ENCODE measurements around the gene SLC25A45. TPM values are rescaled to one million over a fixed set of nuclear protein-coding genes. Genes with fewer than 3 reads are reported as not detected.

Gene SLC25A45
- total and polyA plus RNA-seq, 12 donors = 3.1 to 12.2 (median 8.3) TPM

GRCh38 chr11:65425105-65425970, 42.9 kb upstream of the SLC25A45 start:
- Histone ChIP-seq H3K4me1 (peaks cover 14 to 57% (median 48%) of the 10 kb centered on the region in 9 donors), H3K36me3 (peaks cover 0 to 66% (median 30%) of the 10 kb centered on the region in 9 donors), H3K4me3 (peak overlapping the region; percentile 61 to 99 (median 90)), H3K27me3 (no peaks in the 10 kb centered on the region), H3K9me3 (no peaks in the 10 kb centered on the region), H3K27ac (peak overlapping the region; percentile 99 to 100 (median 100))
- 1 to 4% methylated on average over 9 of the region's 9 CpGs for WGBS, 2 donors
- DNase-seq (peak in 1 of 2 donors; percentile 48), ATAC-seq (no peak)
- intact Hi-C loops (cut with DNase I) = no loop called here
- peak in 2 of 9 donors; percentile 14 to 17 for TF ChIP-seq CTCF (IDR thresholded peaks at IDR 0.05)

- Histone ChIP-seq H3K36me3 (peaks cover 0 to 57% (median 27%) of the 10 kb centered on the region in 9 donors), H3K27me3 (no peaks in the 10 kb centered on the region), H3K4me1 (peaks cover 17 to 57% (median 48%) of the 10 kb centered on the region in 9 donors), H3K4me3 (peak overlapping the region; percentile 61 to 99 (median 90)), H3K9me3 (no peaks in the 10 kb centered on the region), H3K27ac (peak overlapping the region; percentile 99 to 100 (median 100))
- no peak for TF ChIP-seq CTCF (IDR thresholded peaks at IDR 0.05)
- intact Hi-C loops (cut with DNase I) = loop anchor here in 1 of 10 donors (5.0 kb wide), 1 partner anchor 78 kb away; no protein-coding TSS in a partner anchor
- DNase-seq (peak; percentile 54), ATAC-seq (no peak)
- 1 to 5% methylated on average over 18 of the region's 18 CpGs for WGBS, 2 donors
These were observed 42.0 kb upstream of the SLC25A45 start for GRCh38 chr11:65424205-65425104.

GRCh38 chr11:65423516-65424204, 41.2 kb upstream of the SLC25A45 start:
- ATAC-seq (no peak), DNase-seq (peak; percentile 24 to 25)
- Histone ChIP-seq H3K36me3 (peaks cover 0 to 53% (median 27%) of the 10 kb centered on the region in 9 donors), H3K4me3 (peak overlapping the region; percentile 61 to 99 (median 90)), H3K27ac (peak overlapping the region; percentile 99 to 100 (median 100)), H3K27me3 (no peaks in the 10 kb centered on the region), H3K4me1 (peaks cover 17 to 57% (median 51%) of the 10 kb centered on the region in 9 donors), H3K9me3 (no peaks in the 10 kb centered on the region)
- intact Hi-C loops (cut with DNase I) = loop anchor here in 2 of 10 donors (2.0 to 5.0 kb wide), 3 partner anchors 47 to 79 kb away; no protein-coding TSS in a partner anchor
- TF ChIP-seq CTCF (IDR thresholded peaks at IDR 0.05) = no peak
- 1 to 5% methylated on average over 19 of the region's 19 CpGs for WGBS, 2 donors

Measured in heart right ventricle (tissue), 16 donors.